HCT116 (cell line): Measurements from ENCODE around the gene TPRG1L. TPM values are rescaled to one million over a fixed set of nuclear protein-coding genes. Genes with fewer than 3 reads are reported as not detected.

Experiments
- ATAC-seq: fragments of 200-7000 bp; cut with Tn5 transposase; 2 replicates; pipeline ENCODE4 v1.9.1; 2020; ENCODE audit warnings: mild to moderate bottlenecking, moderate library complexity
- BruUV-seq: library from RNA; stranded (reverse); fragments of 400-500 nt; replicated peaks from 2 replicates; lab custom pipeline; 2021; lab: Mats Ljungman, UMichigan
- CTCF ChIA-PET: fragments of 300-600 bp; sonication (Branson Sonifier 250); formaldehyde crosslinking; loops from one replicate; lab custom pipeline; 2021; ENCODE audit warnings: antibody characterized with exemption; lab: Charles Lee
- POLR2A ChIA-PET: fragments of 300-600, 350-600 bp; sonication (Branson Sonifier 250); formaldehyde crosslinking; loops from one replicate; lab custom pipeline; 2021; ENCODE audit warnings: antibody characterized with exemption; lab: Charles Lee
- RAD21 ChIA-PET, 2 experiments: fragments of 300-600 bp; sonication (Branson Sonifier 250); formaldehyde crosslinking; loops; one replicate each; lab custom pipeline; 2023; ENCODE audit warnings: low total read pairs in 2 of 2; ENCODE audit not compliant: uncharacterized antibody in 2 of 2, unreplicated experiment in 2 of 2, low non-redundant PET in 1 of 2; lab: Charles Lee
- DNase-seq: peaks from one replicate; pipeline ENCODE4 v3.0.0-alpha.2; 2010; ENCODE audit warnings: low read depth, low spot score
- H2AFZ ChIP-seq: fragments of 200-600 bp; shearing (Covaris generic), sonication (generic); 2 replicates; pipeline ENCODE4 v1.6.1; 2017; ENCODE audit warnings: low read depth, mixed run types, mixed read lengths, antibody characterized with exemption, low read length; ENCODE audit not compliant: poor library complexity, severe bottlenecking
- H3K27ac ChIP-seq: 2 replicates; pipeline ENCODE4 v1.5.1; 2012; ENCODE audit warnings: low read depth, low read length
- H3K27me3 ChIP-seq: fragments of 200-600 bp; sonication (generic); 2 replicates; pipeline ENCODE4 v1.6.1; 2016; ENCODE audit warnings: mixed run types, low read length, mixed read lengths; ENCODE audit not compliant: insufficient read depth
- H3K36me3 ChIP-seq, 2 experiments: fragments of 200-500 bp in 1 of 2; fragments of 200-600 bp in 1 of 2; sonication (Bioruptor generic) in 1 of 2; sonication (generic) in 1 of 2; 2 replicates each; pipeline versions ENCODE4 v1.5.1 to v1.6.1; 2014 to 2016; ENCODE audit warnings: low read length in 2 of 2, inconsistent platforms in 1 of 2, mixed read lengths in 1 of 2, mixed run types in 1 of 2; ENCODE audit not compliant: insufficient read depth in 2 of 2, control insufficient read depth in 1 of 2
- H3K4me1 ChIP-seq, 2 experiments: fragments of 200-600 bp in 1 of 2; sonication (generic) in 1 of 2; 2 replicates each; pipeline versions ENCODE4 v1.5.1 to v1.6.1; 2012 to 2017; ENCODE audit warnings: low read length in 2 of 2, inconsistent platforms in 1 of 2, mild to moderate bottlenecking in 1 of 2, mixed read lengths in 1 of 2, mixed run types in 1 of 2, moderate library complexity in 1 of 2; ENCODE audit not compliant: insufficient read depth in 2 of 2, control insufficient read depth in 1 of 2
- H3K4me2 ChIP-seq: fragments of 200-600 bp; sonication (generic); 2 replicates; pipeline ENCODE4 v1.6.1; 2017; ENCODE audit warnings: mixed run types, low read length, mixed read lengths
- H3K4me3 ChIP-seq, 2 experiments: fragments of 200-600 bp in 1 of 2; sonication (generic) in 1 of 2; replicated peaks in 1 of 2; 2 replicates each; pipeline ENCODE4 v1.5.1; 2011 to 2016; ENCODE audit warnings: low read length in 2 of 2, control low read depth in 1 of 2, low read depth in 1 of 2, mild to moderate bottlenecking in 1 of 2, mixed read lengths in 1 of 2, mixed run types in 1 of 2
- H3K79me2 ChIP-seq: fragments of 200-600 bp; sonication (generic); 2 replicates; pipeline ENCODE4 v1.6.1; 2017; ENCODE audit warnings: mild to moderate bottlenecking, mixed run types, low read length, moderate library complexity, mixed read lengths; ENCODE audit not compliant: insufficient read depth
- H3K9ac ChIP-seq: fragments of 200-600 bp; sonication (generic); 2 replicates; pipeline ENCODE4 v1.6.1; 2016; ENCODE audit warnings: low read length, mixed read lengths
- H3K9me2 ChIP-seq: fragments of 200-600 bp; sonication (generic), shearing (Covaris generic); 2 replicates; pipeline ENCODE4 v1.6.1; 2017; ENCODE audit warnings: mixed run types, mild to moderate bottlenecking, moderate library complexity; ENCODE audit not compliant: insufficient read depth
- H3K9me3 ChIP-seq, 2 experiments: fragments of 200-500 bp in 1 of 2; fragments of 200-600 bp in 1 of 2; sonication (Bioruptor generic) in 1 of 2; sonication (generic) in 1 of 2; 2 replicates each; pipeline ENCODE4 v1.6.1; 2014 to 2017; ENCODE audit warnings: low read length in 2 of 2, mixed read lengths in 2 of 2, inconsistent platforms in 1 of 2, low read depth in 1 of 2, mild to moderate bottlenecking in 1 of 2, mixed run types in 1 of 2, moderate library complexity in 1 of 2; ENCODE audit not compliant: control insufficient read depth in 1 of 2, insufficient read depth in 1 of 2
- H4K20me1 ChIP-seq: fragments of 200-600 bp; sonication (generic), shearing (Covaris generic); 2 replicates; pipeline ENCODE4 v1.6.1; 2017; ENCODE audit warnings: mixed run types, mild to moderate bottlenecking, moderate library complexity; ENCODE audit not compliant: insufficient read depth
- CTCF ChIP-seq, 3 experiments: fragments of 200-600 bp in 1 of 3; sonication (generic) in 1 of 3; IDR thresholded peaks in 2 of 3; conservative IDR thresholded peaks in 1 of 3; 2 replicates each; pipeline ENCODE4 v1.5.1; 2012 to 2017; ENCODE audit warnings: low read depth in 2 of 3, low read length in 2 of 3, antibody characterized with exemption in 1 of 3, borderline replicate concordance in 1 of 3, control low read depth in 1 of 3, mild to moderate bottlenecking in 1 of 3, mixed read lengths in 1 of 3, mixed run types in 1 of 3, moderate library complexity in 1 of 3; ENCODE audit not compliant: insufficient read depth in 1 of 3
- EGR1 ChIP-seq: IDR thresholded peaks from 2 replicates; pipeline ENCODE4 v1.6.1; 2012; ENCODE audit warnings: low read depth
- EZH2 ChIP-seq: fragments of 200-600 bp; sonication (generic); IDR thresholded peaks from 2 replicates; pipeline ENCODE4 v1.6.1; 2017; ENCODE audit warnings: antibody characterized with exemption, mixed run types
- FOSL1 ChIP-seq: IDR thresholded peaks from 2 replicates; pipeline ENCODE4 v1.6.1; 2012; ENCODE audit warnings: low read depth
- POLR2A ChIP-seq: IDR thresholded peaks from 2 replicates; pipeline ENCODE4 v1.7.0; 2011; ENCODE audit warnings: borderline replicate concordance; ENCODE audit not compliant: insufficient read depth, insufficient read length; ENCODE audit errors: extremely low read depth
- TCF7L2 ChIP-seq: IDR thresholded peaks from 2 replicates; pipeline ENCODE4 v1.7.0; 2011; ENCODE audit warnings: borderline replicate concordance, inconsistent platforms; ENCODE audit not compliant: insufficient read depth, insufficient read length; ENCODE audit errors: extremely low read depth
- YY1 ChIP-seq: IDR thresholded peaks from 2 replicates; pipeline ENCODE4 v1.6.1; 2011; ENCODE audit warnings: low read length, low read depth, moderate library complexity, mild to moderate bottlenecking; ENCODE audit not compliant: insufficient replicate concordance; ENCODE audit errors: extremely low read depth
- ZNF274 ChIP-seq: fragments of 200-500 bp; sonication (Bioruptor generic); IDR thresholded peaks from 2 replicates; pipeline ENCODE4 v1.6.1; 2014; ENCODE audit warnings: mild to moderate bottlenecking, low read depth, low read length, inconsistent platforms
- intact Hi-C: fragments of 100-400 bp; cut with micrococcal nuclease; formaldehyde crosslinking; loops from 2 replicates; pipeline ENCODE4 v1.10.0; 2022
- total RNA-seq: library from RNA; stranded (reverse); gene quantifications from one replicate; pipeline ENCODE4 v1.2.1, GENCODE V29; 2021; ENCODE audit not compliant: unreplicated experiment

Gene TPRG1L
- total RNA-seq, 1 experiment from 2014 or later: 25.6 TPM

- TF ChIP-seq ZNF274: no peak
- no peak for TF ChIP-seq EGR1
- TF ChIP-seq FOSL1: no peak
- TF ChIP-seq TCF7L2: no peak
- TF ChIP-seq YY1: no peak
- TF ChIP-seq, all 23 proteins: peak for 0
These were observed 34.6 kb upstream of the TPRG1L start (continued) for GRCh38 chr1:3590139-3590763.

GRCh38 chr1:3590951-3591865 is 33.6 kb upstream of the TPRG1L start:
- Histone ChIP-seq H3K9ac (no peak overlapping the region), H3K27ac (no peak overlapping the region), H3K4me2 (no peak overlapping the region), H4K20me1 (no peaks in the 10 kb centered on the region), H2AFZ (no peak overlapping the region), H3K9me3 (no peaks in the 10 kb centered on the region; a peak in 1 of 4 replicates), H3K9me2 (no peaks in the 10 kb centered on the region), H3K4me3 (no peak overlapping the region), H3K36me3 (no peaks in the 10 kb centered on the region), H3K27me3 (no peaks in the 10 kb centered on the region), H3K79me2 (no peaks in the 10 kb centered on the region), H3K4me1 (no peaks in the 10 kb centered on the region)
- TF ChIP-seq EZH2: no peak
- TF ChIP-seq CTCF (IDR thresholded peaks at IDR 0.05 in 2 of 3, conservative IDR thresholded peaks at IDR 0.05 in 1 of 3; ENCODE audit: borderline replicate concordance in 1 of 3, insufficient read depth in 1 of 3, low read depth in 2 of 3, low read length in 2 of 3): peak in 2 of 3 experiments; percentile 30 to 47; a peak in 3 of 6 replicates
- no peak for TF ChIP-seq POLR2A
- ATAC-seq: 0 out of 2 replicates have a peak, but pooled peaks have one; percentile 33
- no peak for DNase-seq
- RAD21 ChIA-PET: no interaction called here
- BruUV-seq: no TSS peak
- intact Hi-C loops: no loop called here
- CTCF ChIA-PET: interaction anchor here (0.8 to 1.7 kb wide), 3 partner anchors 9 to 28 kb away, joined by 3 to 8 read pairs (median 4); no protein-coding TSS in a partner anchor
- POLR2A ChIA-PET: no interaction called here
